Activated CD4-positive, alpha-beta T cell treated with anti-CD3 and anti-CD28 coated beads for 24 hours (primary cell): Measurements from ENCODE around the gene HGD.

Source experiments
- DNase-seq, 2 donors: peaks; one replicate each; pipeline ENCODE4 v3.0.0-alpha.2; 2020; ENCODE audit warnings: low read depth in 2 of 2

HGD gene

GRCh38 chr3:120682095-120682681 is at the start of gene HGD:
HGD (minus strand) TSS chr3:120682239; CDS start chr3:120682111, 128 bp downstream.
- no peak for DNase-seq

- DNase-seq = no peak
Observed at GRCh38 chr3:120730576-120731542, 48.8 kb upstream of the HGD start.

- no peak for DNase-seq
Observed at GRCh38 chr3:120726791-120727190, 44.8 kb upstream of the HGD start.

GRCh38 chr3:120719167-120719834 is 37.3 kb upstream of the HGD start:
- peak; percentile 15 to 21 for DNase-seq

- no peak for DNase-seq
Observed at GRCh38 chr3:120713262-120713661, 31.2 kb upstream of the HGD start.

- DNase-seq = no peak
Observed at GRCh38 chr3:120710369-120710768, 28.3 kb upstream of the HGD start.

GRCh38 chr3:120708408-120708807 is 26.4 kb upstream of the HGD start:
- no peak for DNase-seq

GRCh38 chr3:120706950-120707349 is 24.9 kb upstream of the HGD start:
- DNase-seq = no peak

GRCh38 chr3:120705884-120706582 is 24.0 kb upstream of the HGD start:
- no peak for DNase-seq

GRCh38 chr3:120699333-120699732 is 17.3 kb upstream of the HGD start:
- DNase-seq = no peak

- DNase-seq = no peak
Observed at GRCh38 chr3:120693439-120694171, 11.6 kb upstream of the HGD start.

- no peak for DNase-seq
Observed at GRCh38 chr3:120689395-120689794, 7.4 kb upstream of the HGD start.

GRCh38 chr3:120688121-120688520 is 6.1 kb upstream of the HGD start:
- DNase-seq = no peak

GRCh38 chr3:120685411-120685810 is 3.4 kb upstream of the HGD start:
- no peak for DNase-seq

GRCh38 chr3:120684896-120685295 is 2.9 kb upstream of the HGD start:
- DNase-seq = no peak

GRCh38 chr3:120683671-120684301 is 1.7 kb upstream of the HGD start:
- DNase-seq = no peak

GRCh38 chr3:120683213-120683612 is 1.2 kb upstream of the HGD start:
- no peak for DNase-seq

- no peak for DNase-seq
Observed at GRCh38 chr3:120681506-120682038, 467 bp downstream of the HGD start.

GRCh38 chr3:120681018-120681417 is 1.0 kb downstream of the HGD start:
- DNase-seq = no peak

- DNase-seq = no peak
Observed at GRCh38 chr3:120680193-120680894, 1.7 kb downstream of the HGD start.
